Measurements from ENCODE around the gene CADM4. TPM values are rescaled to one million over a fixed set of nuclear protein-coding genes. Genes with fewer than 3 reads are reported as not detected.

The CADM4 gene
- total RNA-seq, 6 experiments from 2014 or later = 2.2 to 4.7 (median 3.7) TPM

DNA sequence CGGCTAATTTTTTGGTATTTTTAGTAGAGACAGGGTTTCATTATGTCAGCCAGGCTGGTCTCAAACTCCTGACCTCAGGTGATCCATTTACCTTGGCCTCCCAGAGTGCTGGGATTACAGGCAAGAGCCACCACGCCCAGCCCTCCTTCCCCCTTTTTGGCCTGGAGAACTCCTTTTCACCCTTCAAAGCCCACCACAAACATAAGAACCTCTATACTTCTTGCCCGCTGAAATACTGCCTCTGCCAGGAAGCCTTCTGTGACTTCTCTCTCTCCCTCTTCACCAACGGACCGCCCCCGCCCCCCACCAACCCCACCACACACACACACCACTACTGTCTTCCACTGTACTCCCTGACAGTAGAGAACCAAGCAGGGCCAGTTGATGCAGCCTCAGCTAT lies 22.7 kb downstream of the CADM4 start:
- Histone ChIP-seq H3K4me1 (peaks cover 0 to 4% (median 0%) of the 10 kb centered on the region in 4 donors), H3K9me3 (no peaks in the 10 kb centered on the region), H3K4me3 (no peak overlapping the region), H3K36me3 (peaks cover 0 to 7% (median 0%) of the 10 kb centered on the region in 4 donors), H3K27me3 (no peaks in the 10 kb centered on the region), H3K27ac (no peak overlapping the region)
- WGBS (ENCODE audit: insufficient coverage, low coverage, low lambda C conversion rate, missing lambda C conversion rate) = 82% methylated on average over 4 of the region's 6 CpGs
- no peak for DNase-seq
- intact Hi-C loops (cut with DNase I) = no loop called here
- ATAC-seq = no peak
- TF ChIP-seq, protein P1, sequence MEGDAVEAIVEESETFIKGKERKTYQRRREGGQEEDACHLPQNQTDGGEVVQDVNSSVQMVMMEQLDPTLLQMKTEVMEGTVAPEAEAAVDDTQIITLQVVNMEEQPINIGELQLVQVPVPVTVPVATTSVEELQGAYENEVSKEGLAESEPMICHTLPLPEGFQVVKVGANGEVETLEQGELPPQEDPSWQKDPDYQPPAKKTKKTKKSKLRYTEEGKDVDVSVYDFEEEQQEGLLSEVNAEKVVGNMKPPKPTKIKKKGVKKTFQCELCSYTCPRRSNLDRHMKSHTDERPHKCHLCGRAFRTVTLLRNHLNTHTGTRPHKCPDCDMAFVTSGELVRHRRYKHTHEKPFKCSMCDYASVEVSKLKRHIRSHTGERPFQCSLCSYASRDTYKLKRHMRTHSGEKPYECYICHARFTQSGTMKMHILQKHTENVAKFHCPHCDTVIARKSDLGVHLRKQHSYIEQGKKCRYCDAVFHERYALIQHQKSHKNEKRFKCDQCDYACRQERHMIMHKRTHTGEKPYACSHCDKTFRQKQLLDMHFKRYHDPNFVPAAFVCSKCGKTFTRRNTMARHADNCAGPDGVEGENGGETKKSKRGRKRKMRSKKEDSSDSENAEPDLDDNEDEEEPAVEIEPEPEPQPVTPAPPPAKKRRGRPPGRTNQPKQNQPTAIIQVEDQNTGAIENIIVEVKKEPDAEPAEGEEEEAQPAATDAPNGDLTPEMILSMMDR (IDR thresholded peaks at IDR 0.05) = no peak
- TF ChIP-seq POLR2A (IDR thresholded peaks at IDR 0.05) = no peak

DNA sequence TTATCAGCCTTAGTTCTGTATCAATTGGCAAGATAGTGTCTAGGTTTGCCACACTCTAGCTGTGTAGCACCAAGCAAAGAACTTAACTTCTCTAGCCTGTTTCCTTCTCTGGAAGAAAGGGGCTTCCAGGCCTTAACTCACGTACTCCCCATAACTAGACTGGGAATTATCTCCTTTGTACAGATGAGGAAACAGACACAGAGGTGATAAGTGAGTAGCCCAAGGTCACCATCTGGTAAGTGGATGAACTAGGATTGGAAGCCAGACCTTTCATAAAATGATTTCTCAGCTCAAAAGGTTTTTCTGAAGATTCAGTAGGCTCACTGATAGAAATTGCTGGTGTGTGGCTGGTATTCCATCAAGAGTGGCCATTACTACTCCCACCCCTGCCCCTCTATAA lies 23.3 kb downstream of the CADM4 start:
- intact Hi-C loops (cut with DNase I) = no loop called here
- Histone ChIP-seq H3K27me3 (no peaks in the 10 kb centered on the region), H3K27ac (no peak overlapping the region), H3K9me3 (no peaks in the 10 kb centered on the region), H3K36me3 (peaks cover 0 to 7% (median 0%) of the 10 kb centered on the region in 4 donors), H3K4me1 (peaks cover 0 to 4% (median 0%) of the 10 kb centered on the region in 4 donors), H3K4me3 (no peak overlapping the region)
- 43% methylated on average over 1 of the region's 1 CpG for WGBS (ENCODE audit: insufficient coverage, low coverage, low lambda C conversion rate, missing lambda C conversion rate)
- DNase-seq (no peak), ATAC-seq (no peak)
- TF ChIP-seq, protein P1 (IDR thresholded peaks at IDR 0.05) = no peak
- TF ChIP-seq POLR2A (IDR thresholded peaks at IDR 0.05) = no peak

DNA sequence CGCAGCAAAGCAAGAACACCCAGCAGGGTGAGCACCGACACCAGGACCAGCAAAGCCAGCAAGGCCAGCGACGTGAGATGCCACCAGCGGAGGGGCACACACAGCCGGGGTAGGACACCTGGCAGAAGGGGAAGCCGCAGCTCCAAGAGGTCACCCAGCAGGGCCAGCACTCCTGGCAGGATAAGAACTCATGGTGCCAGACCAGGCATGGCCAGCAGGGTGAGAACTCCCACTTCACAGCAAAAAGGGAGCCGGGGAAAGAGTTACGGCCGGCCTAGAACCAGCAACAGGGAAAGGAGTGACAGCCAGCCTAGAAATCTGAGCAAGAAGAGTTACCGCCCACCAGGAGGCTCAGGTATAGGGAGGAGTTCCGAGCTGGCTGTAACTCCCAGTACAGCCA lies 27.3 kb downstream of the CADM4 start:
- Histone ChIP-seq H3K9me3 (no peaks in the 10 kb centered on the region), H3K36me3 (peaks cover 0 to 7% (median 2%) of the 10 kb centered on the region in 4 donors), H3K27ac (no peak overlapping the region), H3K4me3 (no peak overlapping the region), H3K27me3 (no peaks in the 10 kb centered on the region), H3K4me1 (no peaks in the 10 kb centered on the region)
- no peak for TF ChIP-seq POLR2A (IDR thresholded peaks at IDR 0.05)
- DNase-seq (no peak), ATAC-seq (no peak)
- WGBS (ENCODE audit: insufficient coverage, low coverage, low lambda C conversion rate, missing lambda C conversion rate) = 100% methylated on average over 1 of the region's 12 CpGs
- intact Hi-C loops (cut with DNase I) = no loop called here

DNA sequence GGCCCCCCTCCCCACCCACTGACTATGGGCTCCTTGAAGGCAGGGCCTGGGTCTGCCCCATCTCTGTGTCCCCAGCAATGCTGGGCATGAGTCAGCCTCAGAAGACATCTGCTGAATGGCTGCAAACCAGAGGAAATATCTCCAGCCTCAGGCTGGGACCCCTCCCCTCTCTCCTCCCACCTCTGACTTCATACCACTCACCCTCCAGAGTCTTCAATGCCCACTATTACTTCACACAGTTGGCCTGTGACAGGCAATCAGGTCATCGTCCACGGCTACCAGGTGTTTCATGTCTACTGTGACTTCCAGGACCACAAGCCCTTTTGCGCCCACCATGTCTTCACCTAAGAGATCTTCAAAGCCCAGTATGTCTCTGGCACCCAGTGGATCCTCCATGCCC lies 27.9 kb downstream of the CADM4 start, which contains the start of gene SRRM5:
TSS of gene SRRM5 (plus strand) at position 301 of the 400 bp plus-strand sequence. CDS start at position 335, 34 bp downstream.
- Histone ChIP-seq H3K27ac (no peak within 1 kb of the TSS), H3K4me1 (no peaks in the 10 kb centered on the region), H3K4me3 (no peak within 1 kb of the TSS), H3K9me3 (no peaks in the 10 kb centered on the region), H3K36me3 (peaks cover 0 to 7% (median 2%) of the 10 kb centered on the region in 4 donors), H3K27me3 (no peaks in the 10 kb centered on the region)
- WGBS (ENCODE audit: insufficient coverage, low coverage, low lambda C conversion rate, missing lambda C conversion rate) = 100% methylated on average over 1 of the region's 3 CpGs
- TF ChIP-seq, protein P1 (IDR thresholded peaks at IDR 0.05) = no peak
- TF ChIP-seq POLR2A (IDR thresholded peaks at IDR 0.05) = no peak
- no peak for ATAC-seq
- intact Hi-C loops (cut with DNase I) = no loop called here
- DNase-seq = no peak

DNA sequence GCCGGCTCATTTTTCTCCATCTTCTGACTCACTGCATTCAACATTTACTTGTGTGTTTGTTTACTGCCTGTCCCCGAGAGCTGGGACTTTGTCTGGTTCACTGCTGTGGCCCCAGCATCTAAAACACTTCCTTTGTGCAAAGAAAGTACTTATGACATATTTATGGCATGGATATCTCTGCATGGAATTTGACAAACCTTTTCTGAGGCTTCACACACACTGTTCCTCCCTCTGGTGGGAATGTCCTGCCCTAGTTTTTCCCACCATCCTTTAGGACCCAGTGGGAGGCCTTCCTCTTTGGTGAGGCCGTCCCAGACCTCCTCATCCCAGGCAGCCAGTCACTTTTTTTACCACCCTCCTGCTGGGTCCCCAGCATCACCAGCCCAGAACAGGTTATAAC lies 29.2 kb downstream of the CADM4 start:
- Histone ChIP-seq H3K4me3 (no peak overlapping the region), H3K9me3 (no peaks in the 10 kb centered on the region), H3K27ac (no peak overlapping the region), H3K36me3 (peaks cover 0 to 7% (median 2%) of the 10 kb centered on the region in 4 donors), H3K27me3 (no peaks in the 10 kb centered on the region), H3K4me1 (no peaks in the 10 kb centered on the region)
- intact Hi-C loops (cut with DNase I) = no loop called here
- TF ChIP-seq POLR2A (IDR thresholded peaks at IDR 0.05) = no peak
- TF ChIP-seq, protein P1 (IDR thresholded peaks at IDR 0.05) = no peak
- DNase-seq (no peak), ATAC-seq (no peak)
- WGBS (ENCODE audit: insufficient coverage, low coverage, low lambda C conversion rate, missing lambda C conversion rate) = 73% methylated on average over 3 of the region's 3 CpGs

All from right lobe of liver (tissue), 6 donors.